H1 (cell line): Measurements from ENCODE around the gene TDRKH. TPM values are rescaled to one million over a fixed set of nuclear protein-coding genes. Genes with fewer than 3 reads are reported as not detected.

Experiments
- CTCF ChIA-PET: fragments of 300-600 bp; sonication (Branson Sonifier 250); formaldehyde crosslinking; loops from one replicate; lab custom pipeline; 2021; ENCODE audit not compliant: partially characterized antibody; lab: Charles Lee
- POLR2A ChIA-PET: fragments of 300-600 bp; sonication (Branson Sonifier 250); formaldehyde crosslinking; loops from one replicate; lab custom pipeline; 2021; ENCODE audit warnings: inconsistent platforms; ENCODE audit not compliant: partially characterized antibody; lab: Charles Lee
- DNase-seq, 2 experiments: peaks; one replicate each; pipeline versions ENCODE4 v3.0.0 to v3.0.0-alpha.2; 2010 to 2022; ENCODE audit warnings: low spot score in 2 of 2, low read depth in 1 of 2, mixed read lengths in 1 of 2
- FAIRE-seq: peaks from 2 replicates; lab custom pipeline; 2011; peaks lifted over from hg19 to GRCh38; lab: Jason Lieb, UNC
- H2AFZ ChIP-seq: 2 replicates; pipeline ENCODE4 v1.8.1; 2012; ENCODE audit warnings: low read length, inconsistent platforms
- H2AK5ac ChIP-seq: 2 replicates; pipeline ENCODE4 v1.6.1; 2013; ENCODE audit warnings: low read depth, low read length
- H2BK120ac ChIP-seq: replicated peaks from 2 replicates; pipeline ENCODE3; 2013; ENCODE audit warnings: low read depth, low read length, inconsistent platforms
- H2BK12ac ChIP-seq: 2 replicates; pipeline ENCODE4 v1.6.1; 2013; ENCODE audit warnings: low read depth, low read length
- H2BK15ac ChIP-seq: 2 replicates; pipeline ENCODE4 v1.6.1; 2013; ENCODE audit warnings: low read length
- H2BK20ac ChIP-seq: 2 replicates; pipeline ENCODE4 v1.6.1; 2013; ENCODE audit warnings: low read length
- H2BK5ac ChIP-seq: 2 replicates; pipeline ENCODE4 v1.6.1; 2013; ENCODE audit warnings: low read depth, low read length
- H3K14ac ChIP-seq: 2 replicates; pipeline ENCODE4 v1.6.1; 2013; ENCODE audit warnings: inconsistent platforms; ENCODE audit not compliant: insufficient read length
- H3K18ac ChIP-seq: 2 replicates; pipeline ENCODE4 v1.6.1; 2013; ENCODE audit warnings: low read length; ENCODE audit errors: extremely low read depth
- H3K23ac ChIP-seq: 2 replicates; pipeline ENCODE4 v1.6.1; 2013; ENCODE audit warnings: inconsistent platforms; ENCODE audit not compliant: insufficient read length
- H3K23me2 ChIP-seq: 2 replicates; pipeline ENCODE4 v1.6.1; 2013; ENCODE audit warnings: low read depth, low read length
- H3K27ac ChIP-seq: 2 replicates; pipeline ENCODE4 v1.6.1; 2011; ENCODE audit warnings: low read depth, low read length, inconsistent platforms
- H3K27me3 ChIP-seq, 4 experiments: replicated peaks in 1 of 4; 1 replicate in 1 of 4; 2 replicates in 3 of 4; pipeline versions ENCODE4 v1.6.1 to v1.8.1; 2011 to 2013; ENCODE audit warnings: low read length in 3 of 4, mild to moderate bottlenecking in 3 of 4, inconsistent platforms in 2 of 4, mixed read lengths in 2 of 4, moderate library complexity in 1 of 4; ENCODE audit not compliant: control insufficient read depth in 3 of 4, insufficient read depth in 3 of 4; ENCODE audit errors: extremely low read depth in 1 of 4
- H3K36me3 ChIP-seq, 4 experiments: 2 replicates each; pipeline versions ENCODE4 v1.6.1 to v1.8.1; 2011 to 2013; ENCODE audit warnings: mild to moderate bottlenecking in 4 of 4, low read length in 3 of 4, moderate library complexity in 2 of 4, control low read depth in 1 of 4, inconsistent platforms in 1 of 4; ENCODE audit not compliant: insufficient read depth in 4 of 4, control insufficient read depth in 2 of 4
- H3K4ac ChIP-seq: replicated peaks from 2 replicates; pipeline ENCODE3; 2013; ENCODE audit warnings: low read length, low read depth, mixed read lengths, inconsistent platforms; ENCODE audit not compliant: insufficient read length
- H3K4me1 ChIP-seq, 4 experiments: replicated peaks in 1 of 4; 1 replicate in 1 of 4; 2 replicates in 3 of 4; pipeline versions ENCODE4 v1.6.1 to v1.8.1; 2011 to 2013; ENCODE audit warnings: low read length in 3 of 4, inconsistent platforms in 2 of 4, mixed read lengths in 1 of 4; ENCODE audit not compliant: insufficient read depth in 4 of 4, control insufficient read depth in 3 of 4
- H3K4me2 ChIP-seq, 2 experiments: 2 replicates each; pipeline versions ENCODE4 v1.6.1 to v1.8.1; 2011 to 2013; ENCODE audit warnings: low read depth in 2 of 2, low read length in 2 of 2, control low read depth in 1 of 2, inconsistent platforms in 1 of 2, mild to moderate bottlenecking in 1 of 2; ENCODE audit not compliant: insufficient read depth in 1 of 2
- H3K4me3 ChIP-seq, 4 experiments: fragments of 200-600, 300-600 bp in 1 of 4; sonication (generic), shearing (Covaris generic), sonication (Bioruptor Twin) in 1 of 4; 2 replicates each; pipeline versions ENCODE4 v1.5.1 to v1.8.1; 2011 to 2016; ENCODE audit warnings: low read length in 4 of 4, low read depth in 3 of 4, control low read depth in 2 of 4, inconsistent platforms in 2 of 4, mild to moderate bottlenecking in 2 of 4, mixed read lengths in 1 of 4, moderate library complexity in 1 of 4; ENCODE audit not compliant: insufficient read depth in 2 of 4; ENCODE audit errors: extremely low read depth in 1 of 4
- H3K56ac ChIP-seq: replicated peaks from 2 replicates; pipeline ENCODE3; 2013; ENCODE audit warnings: low read depth, mild to moderate bottlenecking, mixed read lengths, low read length, inconsistent platforms; ENCODE audit not compliant: insufficient read length
- H3K79me1 ChIP-seq: 2 replicates; pipeline ENCODE4 v1.6.1; 2013; ENCODE audit warnings: low read depth, low read length, control low read depth
- H3K79me2 ChIP-seq, 2 experiments: 2 replicates each; pipeline versions ENCODE4 v1.6.1 to v1.8.1; 2012 to 2013; ENCODE audit warnings: low read length in 2 of 2, mild to moderate bottlenecking in 2 of 2, inconsistent platforms in 1 of 2; ENCODE audit not compliant: insufficient read depth in 2 of 2, control insufficient read depth in 1 of 2
- H3K9ac ChIP-seq, 4 experiments: replicated peaks in 1 of 4; 1 replicate in 1 of 4; 2 replicates in 3 of 4; pipeline versions ENCODE4 v1.6.1 to v1.8.1; 2011 to 2013; ENCODE audit warnings: low read depth in 3 of 4, low read length in 3 of 4, control low read depth in 2 of 4, mild to moderate bottlenecking in 2 of 4, moderate library complexity in 2 of 4, inconsistent platforms in 1 of 4; ENCODE audit errors: extremely low read depth in 1 of 4
- H3K9me3 ChIP-seq, 2 experiments: 2 replicates each; pipeline versions ENCODE4 v1.6.1 to v1.8.1; 2012 to 2013; ENCODE audit warnings: mild to moderate bottlenecking in 2 of 2, moderate library complexity in 2 of 2, control low read depth in 1 of 2, inconsistent platforms in 1 of 2, low read depth in 1 of 2, low read length in 1 of 2, mixed read lengths in 1 of 2; ENCODE audit not compliant: insufficient read depth in 2 of 2
- H4K20me1 ChIP-seq, 2 experiments: replicated peaks in 1 of 2; 2 replicates each; pipeline versions ENCODE3 to v1.8.1; 2011 to 2013; ENCODE audit warnings: inconsistent platforms in 2 of 2, low read length in 2 of 2, mild to moderate bottlenecking in 1 of 2; ENCODE audit not compliant: insufficient read depth in 2 of 2, control insufficient read depth in 1 of 2
- H4K5ac ChIP-seq: 2 replicates; pipeline ENCODE4 v1.6.1; 2013; ENCODE audit warnings: low read length, low read depth, mixed read lengths, inconsistent platforms; ENCODE audit not compliant: insufficient read length
- H4K8ac ChIP-seq: 2 replicates; pipeline ENCODE4 v1.8.0; 2013; ENCODE audit warnings: mild to moderate bottlenecking, moderate library complexity, low read length, inconsistent platforms; ENCODE audit not compliant: insufficient read depth; ENCODE audit errors: extremely low read depth
- H4K91ac ChIP-seq: replicated peaks from 2 replicates; pipeline ENCODE3; 2013; ENCODE audit warnings: low read length, mixed read lengths, inconsistent platforms; ENCODE audit not compliant: insufficient read length
- ASH2L ChIP-seq: fragments of 200-600, 300-600 bp; sonication (generic); IDR thresholded peaks from one replicate; pipeline ENCODE4 v1.7.1; 2017; ENCODE audit warnings: low read length
- ATF3 ChIP-seq: IDR thresholded peaks from 2 replicates; pipeline ENCODE4 v1.6.1; 2011; ENCODE audit warnings: low read depth, mild to moderate bottlenecking, low read length; ENCODE audit not compliant: insufficient read depth
- E2F6 ChIP-seq: IDR thresholded peaks from 2 replicates; pipeline ENCODE4 v1.6.1; 2012; ENCODE audit warnings: inconsistent platforms
- EGR1 ChIP-seq: IDR thresholded peaks from 2 replicates; pipeline ENCODE4 v1.6.1; 2011; ENCODE audit warnings: low read depth, low read length, borderline replicate concordance
- EZH2 ChIP-seq: fragments of 200-600 bp; sonication (generic); IDR thresholded peaks from 2 replicates; pipeline ENCODE4 v1.7.1; 2012; ENCODE audit warnings: low read depth, mild to moderate bottlenecking, moderate library complexity, low read length, inconsistent platforms; ENCODE audit not compliant: severe bottlenecking
- HDAC2 ChIP-seq, 2 experiments: fragments of 300-600 bp in 1 of 2; sonication (generic) in 1 of 2; IDR thresholded peaks; 2 replicates each; pipeline ENCODE4 v1.6.1; 2011 to 2012; ENCODE audit warnings: low read depth in 2 of 2, low read length in 2 of 2, mild to moderate bottlenecking in 2 of 2, moderate library complexity in 2 of 2, borderline replicate concordance in 1 of 2, inconsistent platforms in 1 of 2
- JUND ChIP-seq: IDR thresholded peaks from 2 replicates; pipeline ENCODE4 v1.6.1; 2011; ENCODE audit warnings: mild to moderate bottlenecking, improper control_type of control experiment, low read length
- KDM1A ChIP-seq: fragments of 200-600, 300-600 bp; sonication (generic); IDR thresholded peaks from 2 replicates; pipeline ENCODE4 v1.7.1; 2016; ENCODE audit warnings: mild to moderate bottlenecking, low read length, borderline replicate concordance
- MAFK ChIP-seq: IDR thresholded peaks from 2 replicates; pipeline ENCODE4 v1.6.1; 2012; ENCODE audit warnings: low read depth, mild to moderate bottlenecking, improper control_type of control experiment, low read length
- WGBS, 2 experiments: shearing (Covaris generic) in 1 of 2; methylation state at CpG; one replicate each; pipeline versions ENCODE4 v1.1.6 to v1.1.7; 2013 to 2015; ENCODE audit warnings: low lambda C conversion rate in 2 of 2, mixed read lengths in 2 of 2, inconsistent platforms in 1 of 2, low coverage in 1 of 2, missing lambda C conversion rate in 1 of 2; ENCODE audit not compliant: insufficient replicate concordance in 2 of 2, insufficient coverage in 1 of 2, insufficient read length in 1 of 2; ENCODE audit errors: extremely low coverage in 1 of 2, missing lambda C conversion rate in 1 of 2; 5-methylcytosine and 5-hydroxymethylcytosine counted together
- polyA plus RNA-seq, 7 experiments: library from polyadenylated mRNA; depleted of rRNA in 3 of 7; stranded (reverse) in 5 of 7; unstranded in 2 of 7; fragments of >200 nt in 5 of 7; fragments of 200-250 nt in 2 of 7; gene quantifications; 1 replicate in 5 of 7; 2 replicates in 1 of 7; 4 replicates in 1 of 7; pipeline versions ENCODE4 v1.2.1 to v1.2.3, GENCODE V29; 2011 to 2013; ENCODE audit warnings: missing spikeins in 2 of 7, mixed read lengths in 2 of 7
- total RNA-seq: library from RNA; stranded (reverse); fragmentation: NEBNext Ultra II Directional; extraction: Animal tissue kit (Norgen Biotek cat#: 25700); gene quantifications from 2 replicates; pipeline ENCODE4 v1.2.1, GENCODE V29; 2021

The TDRKH gene
- total and polyA plus RNA-seq, 2 of the 8 experiments (the other 6 are each of a cell fraction or from before 2014, with no cell fraction given), result 9.9 to 26.1 TPM

- no peaks in the 10 kb centered on the region for H3K4me1 ChIP-seq
- ChIA-PET CTCF (interaction anchor here (0.6 kb wide), 1 partner anchor 12 kb away, joined by 3 read pairs; no protein-coding TSS in a partner anchor), POLR2A (interaction anchor here (0.5 to 1.5 kb wide), 4 partner anchors 11 to 669 kb away, joined by 3 to 5 read pairs (median 4); partner anchors contain the start of gene MRPL9)
- no peak overlapping the region for H4K91ac ChIP-seq
- no peak for FAIRE-seq
- H3K4ac ChIP-seq, result no peak overlapping the region
- H4K20me1 ChIP-seq, result no peaks in the 10 kb centered on the region
- H2BK12ac ChIP-seq, result no peak overlapping the region
- H2BK15ac ChIP-seq, result no peak overlapping the region
- H3K9ac ChIP-seq, result no peak overlapping the region
- H2BK120ac ChIP-seq, result no peak overlapping the region
- H3K27ac ChIP-seq, result no peak overlapping the region
- H2BK20ac ChIP-seq, result no peak overlapping the region
- TF ChIP-seq EGR1 (no peak), EZH2 (no peak), E2F6 (no peak), ATF3 (no peak), KDM1A (no peak), JUND (no peak), ASH2L (no peak), MAFK (no peak), HDAC2 (IDR thresholded peaks at IDR 0.05; ENCODE audit: borderline replicate concordance in 1 of 2, low read depth in 2 of 2, low read length in 2 of 2) (no peak)
- H2AK5ac ChIP-seq, result no peak overlapping the region
- WGBS, 2 experiments, result 71% methylated on average over 3 of the region's 3 CpGs; no CpG with 5 or more reads in 1 of the 2 experiments
- no peak overlapping the region for H4K5ac ChIP-seq
- H3K56ac ChIP-seq, result no peak overlapping the region
- no peak overlapping the region for H3K4me3 ChIP-seq
- H3K27me3 ChIP-seq, result peaks cover 0 to 1% (median 0%) of the 10 kb centered on the region in 4 experiments; a peak in 1 of 7 replicates
- H3K79me2 ChIP-seq, result no peaks in the 10 kb centered on the region
- no peak overlapping the region for H3K14ac ChIP-seq
- H3K4me2 ChIP-seq, result no peak overlapping the region
- H4K8ac ChIP-seq, result no peak overlapping the region
- no peak overlapping the region for H3K23ac ChIP-seq
- H3K9me3 ChIP-seq, result peaks cover 0 to 2% of the 10 kb centered on the region in 2 experiments; a peak in 2 of 4 replicates
- H3K23me2 ChIP-seq, result no peaks in the 10 kb centered on the region
- H2AFZ ChIP-seq, result no peak overlapping the region
- H3K36me3 ChIP-seq, result peaks cover 0 to 38% (median 11%) of the 10 kb centered on the region in 4 experiments; a peak in 6 of 8 replicates
- H3K79me1 ChIP-seq, result no peaks in the 10 kb centered on the region
- H3K18ac ChIP-seq, result no peak overlapping the region
- H2BK5ac ChIP-seq, result no peak overlapping the region
- DNase-seq, result no peak
Measured at GRCh38 chr1:151774256-151774922, 15.9 kb downstream of the TDRKH start.
